Measurements from ENCODE around the gene C2orf81. TPM values are rescaled to one million over a fixed set of nuclear protein-coding genes. Genes with fewer than 3 reads are reported as not detected.
A peak's percentile ranks its signal among the peaks of the same experiment; 100 is the strongest.
"Not testable (repeated sequence)": the region's sequence is repeated elsewhere in the genome, so short reads cannot be mapped to it uniquely, and the experiment has no call there.

C2orf81 gene
- total RNA-seq, 1 experiment from 2014 or later = 9.8 TPM

DNA sequence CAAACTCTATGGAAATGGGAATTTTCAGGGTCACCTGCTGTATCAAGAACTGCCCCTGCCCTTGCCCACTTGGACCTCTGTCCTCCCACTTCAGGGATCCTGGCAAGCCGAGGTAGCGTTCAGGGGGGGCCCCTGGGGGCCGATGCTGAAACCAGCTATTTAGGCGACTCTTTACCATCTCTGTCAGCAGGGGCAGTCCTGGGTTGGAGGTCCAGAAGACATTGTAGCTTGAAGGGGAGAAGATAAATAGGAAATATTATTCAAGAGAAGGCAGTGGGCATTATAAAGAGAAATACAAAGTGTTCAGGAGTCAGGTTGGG lies 41.3 kb upstream of the C2orf81 start:
- no peak overlapping the region for H2AFZ ChIP-seq
- no peak for DNase-seq
- peaks cover 27% of the 10 kb centered on the region; the same call in 1 of the 2 replicates for H3F3A ChIP-seq (ENCODE audit: insufficient read depth, low read depth)
- intact Hi-C loops (cut with micrococcal nuclease; ENCODE audit: unreplicated experiment) = no loop called here
- ChIA-PET CTCF (no interaction called here), POLR2A (ENCODE audit: unreplicated experiment) (no interaction called here)
- BruUV-seq (replicated peaks) = no TSS peak
- H3K79me2 ChIP-seq (ENCODE audit: low read depth) = peaks cover 32% of the 10 kb centered on the region
- peaks cover 18% of the 10 kb centered on the region for H3K4me1 ChIP-seq (replicated peaks; ENCODE audit: insufficient read depth)
- no peaks in the 10 kb centered on the region for H4K20me1 ChIP-seq (ENCODE audit: insufficient read depth)
- no peaks in the 10 kb centered on the region for H3K27me3 ChIP-seq (ENCODE audit: insufficient read depth, low read depth)
- H3K4me2 ChIP-seq = no peak overlapping the region
- no peaks in the 10 kb centered on the region for H3K9me2 ChIP-seq (ENCODE audit: insufficient read depth)
- no peaks in the 10 kb centered on the region for H3K9me3 ChIP-seq (ENCODE audit: insufficient read depth, low read depth)
- no peak overlapping the region for H3K27ac ChIP-seq
- no peak overlapping the region for H3K4me3 ChIP-seq
- TF ChIP-seq, protein P1, sequence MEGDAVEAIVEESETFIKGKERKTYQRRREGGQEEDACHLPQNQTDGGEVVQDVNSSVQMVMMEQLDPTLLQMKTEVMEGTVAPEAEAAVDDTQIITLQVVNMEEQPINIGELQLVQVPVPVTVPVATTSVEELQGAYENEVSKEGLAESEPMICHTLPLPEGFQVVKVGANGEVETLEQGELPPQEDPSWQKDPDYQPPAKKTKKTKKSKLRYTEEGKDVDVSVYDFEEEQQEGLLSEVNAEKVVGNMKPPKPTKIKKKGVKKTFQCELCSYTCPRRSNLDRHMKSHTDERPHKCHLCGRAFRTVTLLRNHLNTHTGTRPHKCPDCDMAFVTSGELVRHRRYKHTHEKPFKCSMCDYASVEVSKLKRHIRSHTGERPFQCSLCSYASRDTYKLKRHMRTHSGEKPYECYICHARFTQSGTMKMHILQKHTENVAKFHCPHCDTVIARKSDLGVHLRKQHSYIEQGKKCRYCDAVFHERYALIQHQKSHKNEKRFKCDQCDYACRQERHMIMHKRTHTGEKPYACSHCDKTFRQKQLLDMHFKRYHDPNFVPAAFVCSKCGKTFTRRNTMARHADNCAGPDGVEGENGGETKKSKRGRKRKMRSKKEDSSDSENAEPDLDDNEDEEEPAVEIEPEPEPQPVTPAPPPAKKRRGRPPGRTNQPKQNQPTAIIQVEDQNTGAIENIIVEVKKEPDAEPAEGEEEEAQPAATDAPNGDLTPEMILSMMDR (conservative IDR thresholded peaks at IDR 0.05) = no peak
- TF ChIP-seq EZH2 (IDR thresholded peaks at IDR 0.05; ENCODE audit: low read depth) = no peak
- H3K36me3 ChIP-seq (ENCODE audit: low read depth) = peaks cover 15% of the 10 kb centered on the region

DNA sequence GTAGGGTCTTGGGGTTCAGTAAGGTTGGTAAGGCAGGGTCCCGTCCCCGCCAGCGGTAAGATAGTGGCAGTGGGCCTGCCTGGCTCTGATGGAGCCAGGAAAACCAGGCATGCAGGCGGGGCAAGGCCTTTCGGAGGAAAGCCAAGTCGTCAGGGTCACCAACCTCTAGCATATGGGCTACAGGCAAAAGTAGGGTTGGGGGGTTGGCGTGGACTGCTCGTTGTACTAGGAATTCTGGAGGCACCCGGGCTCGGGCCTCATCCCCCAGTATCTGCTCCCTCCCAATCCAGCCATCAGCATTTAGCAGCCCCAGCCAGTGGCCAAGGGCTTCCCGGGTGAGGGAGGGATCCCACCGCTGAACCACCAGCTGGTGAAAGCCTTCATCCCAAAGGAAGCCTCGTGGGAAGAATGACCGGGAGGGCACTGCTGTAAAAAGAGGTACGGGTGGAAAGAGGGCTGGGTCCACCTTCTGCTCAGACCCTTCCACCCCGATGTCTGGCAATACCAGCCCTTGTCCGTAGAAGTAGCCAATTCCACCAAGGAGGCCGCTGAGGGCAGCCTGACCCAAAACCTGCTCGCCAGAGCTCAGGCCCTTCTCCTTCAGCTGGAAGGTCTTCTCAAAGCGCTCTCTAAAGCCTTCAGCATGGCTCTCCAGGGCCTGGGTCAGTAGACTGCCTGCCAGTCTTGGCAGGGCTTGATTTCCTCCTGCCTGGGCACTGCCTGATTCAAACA lies 40.8 kb upstream of the C2orf81 start:
- no peaks in the 10 kb centered on the region for H3K27me3 ChIP-seq (ENCODE audit: insufficient read depth, low read depth)
- ChIA-PET CTCF (interaction anchor here (0.5 kb wide), 1 partner anchor 24 kb away, joined by 4 read pairs; no protein-coding TSS in a partner anchor), POLR2A (ENCODE audit: unreplicated experiment) (no interaction called here)
- no peak overlapping the region for H2AFZ ChIP-seq
- no peak for TF ChIP-seq EZH2 (IDR thresholded peaks at IDR 0.05; ENCODE audit: low read depth)
- TF ChIP-seq, protein P1 (conservative IDR thresholded peaks at IDR 0.05) = no peak
- peaks cover 22% of the 10 kb centered on the region; the same call in 1 of the 2 replicates for H3F3A ChIP-seq (ENCODE audit: insufficient read depth, low read depth)
- no peaks in the 10 kb centered on the region for H3K9me3 ChIP-seq (ENCODE audit: insufficient read depth, low read depth)
- H3K9me2 ChIP-seq (ENCODE audit: insufficient read depth) = no peaks in the 10 kb centered on the region
- BruUV-seq (replicated peaks) = no TSS peak
- H3K4me1 ChIP-seq (replicated peaks; ENCODE audit: insufficient read depth) = peaks cover 22% of the 10 kb centered on the region
- intact Hi-C loops (cut with micrococcal nuclease; ENCODE audit: unreplicated experiment) = no loop called here
- H3K4me3 ChIP-seq = no peak overlapping the region
- no peak overlapping the region for H3K27ac ChIP-seq
- H3K4me2 ChIP-seq = no peak overlapping the region
- H3K79me2 ChIP-seq (ENCODE audit: low read depth) = peaks cover 32% of the 10 kb centered on the region
- peaks cover 15% of the 10 kb centered on the region for H3K36me3 ChIP-seq (ENCODE audit: low read depth)
- DNase-seq = no peak
- no peaks in the 10 kb centered on the region for H4K20me1 ChIP-seq (ENCODE audit: insufficient read depth)

DNA sequence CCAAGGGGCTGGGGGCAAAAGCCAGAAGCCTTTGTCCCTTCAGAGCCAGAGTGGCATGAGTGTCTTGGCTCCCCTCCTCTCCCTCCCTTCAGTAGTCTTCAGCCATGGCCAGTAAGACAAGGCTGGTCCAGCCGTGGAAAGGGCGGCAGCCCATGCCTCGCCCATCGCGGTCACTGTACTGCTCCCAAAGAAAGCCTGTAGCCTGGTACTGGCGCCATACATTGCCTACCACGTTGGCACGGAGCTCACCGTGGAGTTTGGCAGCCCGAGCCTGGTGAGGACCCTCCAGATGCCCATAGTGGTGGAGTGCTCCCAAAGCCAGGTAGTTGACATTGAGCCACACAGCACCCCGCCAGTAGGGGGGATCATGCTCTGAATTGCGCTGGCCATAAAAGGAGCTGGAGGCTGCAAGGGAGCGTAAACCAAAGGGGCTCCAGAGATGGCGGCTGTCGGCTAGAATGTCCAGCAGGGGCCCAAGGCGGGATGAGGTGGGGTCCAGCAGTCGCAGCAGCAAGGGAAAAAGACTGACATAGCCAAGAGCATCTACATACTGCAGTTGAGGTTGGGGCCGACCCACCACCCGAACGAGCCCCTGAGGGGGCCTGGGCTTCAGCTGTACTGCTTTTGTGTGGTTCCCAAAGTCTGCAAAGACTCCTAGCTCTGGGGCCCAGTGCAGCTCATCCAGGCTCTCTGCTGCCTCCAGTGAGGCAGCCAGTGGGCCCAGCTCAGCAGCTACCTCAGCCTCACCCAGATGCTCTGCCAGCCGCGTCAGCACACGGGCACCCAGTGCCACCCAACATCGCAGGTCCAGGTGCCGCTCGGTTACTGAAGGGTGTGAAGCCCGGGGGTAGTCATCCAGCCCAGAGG lies 40.0 kb upstream of the C2orf81 start:
- no TSS peak for BruUV-seq (replicated peaks)
- no peak for TF ChIP-seq EZH2 (IDR thresholded peaks at IDR 0.05; ENCODE audit: low read depth)
- TF ChIP-seq, protein P1 (conservative IDR thresholded peaks at IDR 0.05) = no peak; the same call in 1 of the 2 replicates
- Histone ChIP-seq H3K36me3 (ENCODE audit: low read depth) (peaks cover 15% of the 10 kb centered on the region), H3F3A (ENCODE audit: insufficient read depth, low read depth) (peaks cover 25% of the 10 kb centered on the region), H3K4me1 (replicated peaks; ENCODE audit: insufficient read depth) (peaks cover 22% of the 10 kb centered on the region), H3K4me3 (no peak overlapping the region), H2AFZ (no peak overlapping the region), H3K4me2 (no peak overlapping the region), H3K27ac (no peak overlapping the region), H3K79me2 (ENCODE audit: low read depth) (peaks cover 37% of the 10 kb centered on the region), H3K27me3 (ENCODE audit: insufficient read depth, low read depth) (no peaks in the 10 kb centered on the region), H4K20me1 (ENCODE audit: insufficient read depth) (no peaks in the 10 kb centered on the region), H3K9me2 (ENCODE audit: insufficient read depth) (no peaks in the 10 kb centered on the region), H3K9me3 (ENCODE audit: insufficient read depth, low read depth) (no peaks in the 10 kb centered on the region)
- POLR2A ChIA-PET (ENCODE audit: unreplicated experiment) = no interaction called here
- no peak for DNase-seq
- intact Hi-C loops (cut with micrococcal nuclease; ENCODE audit: unreplicated experiment) = no loop called here
- CTCF ChIA-PET = interaction anchor here (0.5 kb wide), 1 partner anchor 24 kb away, joined by 4 read pairs; no protein-coding TSS in a partner anchor

DNA sequence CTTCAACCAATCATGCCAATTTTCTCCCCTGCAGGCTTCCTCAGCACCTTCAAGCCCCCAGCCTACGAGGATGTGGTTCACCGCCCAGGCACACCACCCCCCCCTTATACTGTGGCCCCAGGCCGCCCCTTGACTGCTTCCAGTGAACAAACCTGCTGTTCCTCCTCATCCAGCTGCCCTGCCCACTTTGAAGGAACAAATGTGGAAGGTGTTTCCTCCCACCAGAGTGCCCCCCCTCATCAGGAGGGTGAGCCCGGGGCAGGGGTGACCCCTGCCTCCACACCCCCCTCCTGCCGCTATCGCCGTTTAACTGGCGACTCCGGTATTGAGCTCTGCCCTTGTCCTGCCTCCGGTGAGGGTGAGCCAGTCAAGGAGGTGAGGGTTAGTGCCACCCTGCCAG lies 38.8 kb upstream of the C2orf81 start:
- H3K4me1 ChIP-seq (replicated peaks; ENCODE audit: insufficient read depth) = peaks cover 24% of the 10 kb centered on the region
- peaks cover 15% of the 10 kb centered on the region for H3K36me3 ChIP-seq (ENCODE audit: low read depth)
- H2AFZ ChIP-seq; intact Hi-C loops (cut with micrococcal nuclease; ENCODE audit: unreplicated experiment); H3K27ac ChIP-seq; H3K27me3 ChIP-seq (ENCODE audit: insufficient read depth, low read depth); H4K20me1 ChIP-seq (ENCODE audit: insufficient read depth); BruUV-seq (replicated peaks); H3K4me3 ChIP-seq; H3K9me2 ChIP-seq (ENCODE audit: insufficient read depth); CTCF ChIA-PET; POLR2A ChIA-PET (ENCODE audit: unreplicated experiment); DNase-seq; H3K9me3 ChIP-seq (ENCODE audit: insufficient read depth, low read depth): not testable (repeated sequence)
- peaks cover 41% of the 10 kb centered on the region for H3K79me2 ChIP-seq (ENCODE audit: low read depth)
- 0 out of 2 replicates have a peak overlapping the region, but pooled peaks have one; percentile 99 for H3K4me2 ChIP-seq
- H3F3A ChIP-seq (ENCODE audit: insufficient read depth, low read depth) = peaks cover 31% of the 10 kb centered on the region

Measured in PC-9 (cell line).